GM19438 (cell line): ENCODE results near the gene SHROOM3.
"Not testable (repeated sequence)": the region's sequence is repeated elsewhere in the genome, so short reads cannot be mapped to it uniquely, and the experiment has no call there.

Experiments
- ATAC-seq: cut with Tn5 transposase; IDR thresholded peaks from one replicate; pipeline ENCODE4 v1.9.1; 2021; ENCODE audit warnings: low read depth; ENCODE audit not compliant: unreplicated experiment

Gene SHROOM3

DNA sequence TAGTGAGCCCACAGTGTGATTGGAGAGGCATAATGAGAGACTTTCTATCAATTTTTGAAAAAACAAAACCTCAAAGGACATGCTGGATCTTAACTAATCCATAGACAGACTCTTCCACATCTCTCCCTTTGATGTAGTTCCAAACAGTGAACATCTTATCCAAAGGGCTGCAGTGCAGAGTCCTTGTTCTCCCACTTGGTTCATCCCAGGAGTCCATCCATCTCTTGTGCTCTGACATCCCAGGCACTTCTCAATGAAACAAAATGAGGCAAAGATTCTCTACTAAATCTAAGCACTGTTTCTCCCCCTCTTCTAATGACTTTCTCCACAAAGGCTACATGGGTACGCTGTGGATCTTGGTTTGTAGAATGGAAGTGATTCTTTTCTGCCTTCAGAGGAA lies 8.3 kb downstream of the SHROOM3 start:
- ATAC-seq: no peak

DNA sequence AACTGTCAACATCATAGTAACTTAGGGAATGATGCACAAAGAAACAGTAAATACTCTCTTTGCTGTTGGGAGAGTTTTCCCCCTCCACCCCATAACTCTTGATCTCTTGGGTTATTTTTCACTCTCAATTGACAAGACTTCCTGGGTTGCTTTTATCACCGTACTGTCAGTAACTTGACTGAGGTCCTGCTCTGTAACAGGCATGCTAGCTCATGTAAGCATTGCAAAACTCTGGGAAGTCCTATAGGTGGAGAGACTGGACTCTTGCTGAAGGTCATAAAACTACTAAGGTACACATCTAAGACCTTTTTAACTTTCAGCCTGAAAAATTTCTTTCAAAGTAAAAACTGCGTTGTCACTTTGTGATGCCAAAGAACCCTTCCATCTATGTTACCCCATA lies 10.9 kb downstream of the SHROOM3 start:
- no peak for ATAC-seq

DNA sequence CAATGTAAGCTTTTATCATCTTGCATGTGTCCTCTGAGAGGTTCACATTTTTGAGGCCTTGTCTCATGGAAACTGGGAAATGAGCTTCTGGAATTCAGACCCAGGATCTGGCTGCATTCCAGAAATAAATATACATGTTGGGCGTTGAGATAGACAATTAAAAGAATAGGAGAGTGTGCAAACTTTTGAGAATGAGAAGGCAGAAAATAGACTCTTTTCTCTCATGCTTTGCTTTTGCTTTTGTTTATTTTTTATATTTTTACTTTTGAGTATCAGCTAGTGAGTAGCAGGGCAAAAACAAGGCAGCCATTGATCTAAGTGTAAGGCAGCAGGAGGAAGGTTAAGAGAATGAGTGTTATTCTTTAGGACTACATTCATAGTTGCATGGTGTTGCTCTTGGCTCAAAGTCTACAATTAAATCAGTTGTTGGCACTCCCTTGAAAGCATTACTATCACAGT lies 12.4 kb downstream of the SHROOM3 start:
- ATAC-seq: no peak

GRCh38 chr4:76448211-76448610 lies 13.2 kb downstream of the SHROOM3 start:
- ATAC-seq: no peak

DNA sequence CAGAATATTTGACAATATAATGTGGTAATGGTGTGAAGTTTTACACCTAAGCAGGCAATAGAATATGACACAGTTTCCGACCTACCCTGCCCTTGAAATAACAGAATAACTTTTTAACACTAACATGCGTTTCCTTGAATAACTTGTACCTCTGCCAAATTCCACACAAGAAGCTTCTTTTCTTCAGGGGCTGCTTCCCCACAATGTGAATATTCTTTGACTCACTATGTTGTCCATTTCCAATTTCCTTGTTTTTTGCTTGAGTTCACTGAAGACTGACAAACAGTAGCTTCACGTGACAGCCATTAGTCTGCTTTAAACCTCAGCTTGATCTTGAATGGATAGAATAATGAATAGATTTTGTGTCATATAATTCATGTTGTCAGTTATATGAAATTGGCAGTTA lies 14.3 kb downstream of the SHROOM3 start:
- ATAC-seq: no peak

GRCh38 chr4:76449833-76450232 lies 14.8 kb downstream of the SHROOM3 start:
- no peak for ATAC-seq

- ATAC-seq: no peak
Measured at GRCh38 chr4:76453232-76453631, 18.2 kb downstream of the SHROOM3 start.

- not testable (repeated sequence) for ATAC-seq
Measured at GRCh38 chr4:76454073-76454472, 19.0 kb downstream of the SHROOM3 start.

GRCh38 chr4:76457885-76458284 lies 22.9 kb downstream of the SHROOM3 start:
- ATAC-seq: no peak

DNA sequence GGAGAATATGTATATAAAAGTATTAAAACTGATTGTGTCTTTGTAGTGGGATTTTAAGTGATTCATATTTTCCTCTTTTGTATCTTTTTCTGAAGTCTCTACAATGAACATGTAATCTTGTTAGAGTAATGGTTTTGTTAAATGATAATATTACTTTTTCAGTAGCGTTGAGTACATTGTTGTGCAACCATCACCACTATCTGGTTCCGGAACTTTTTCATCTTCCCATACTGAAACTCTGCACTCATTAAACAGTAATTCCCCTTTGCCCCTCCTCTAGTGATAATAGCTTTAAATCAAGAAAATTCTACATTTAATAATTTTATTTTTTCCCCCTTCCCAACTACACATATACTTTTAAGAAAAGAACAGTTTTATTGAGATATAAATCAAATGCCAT lies 23.3 kb downstream of the SHROOM3 start:
- ATAC-seq: no peak

DNA sequence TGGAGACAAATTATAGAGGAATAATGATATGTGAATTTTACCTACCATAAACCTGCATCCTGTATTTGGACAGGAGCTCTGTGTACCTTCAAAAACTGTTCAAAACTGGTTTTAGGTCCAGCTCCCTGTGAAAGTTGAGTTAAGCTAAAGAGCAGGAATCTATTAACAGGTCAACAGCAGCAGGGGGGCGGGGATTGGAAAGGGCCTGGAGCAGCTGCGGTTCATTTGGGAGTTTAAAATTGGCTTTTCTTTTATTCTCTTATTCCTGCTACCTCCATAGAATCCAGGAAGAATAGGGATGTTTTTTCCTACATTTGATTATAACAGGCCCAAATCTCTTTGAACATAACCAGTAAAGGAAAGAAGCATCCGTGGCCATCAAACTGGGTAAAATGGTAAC lies 23.8 kb downstream of the SHROOM3 start:
- no peak for ATAC-seq

- ATAC-seq: no peak
Measured at GRCh38 chr4:76459291-76459723, 24.3 kb downstream of the SHROOM3 start.

DNA sequence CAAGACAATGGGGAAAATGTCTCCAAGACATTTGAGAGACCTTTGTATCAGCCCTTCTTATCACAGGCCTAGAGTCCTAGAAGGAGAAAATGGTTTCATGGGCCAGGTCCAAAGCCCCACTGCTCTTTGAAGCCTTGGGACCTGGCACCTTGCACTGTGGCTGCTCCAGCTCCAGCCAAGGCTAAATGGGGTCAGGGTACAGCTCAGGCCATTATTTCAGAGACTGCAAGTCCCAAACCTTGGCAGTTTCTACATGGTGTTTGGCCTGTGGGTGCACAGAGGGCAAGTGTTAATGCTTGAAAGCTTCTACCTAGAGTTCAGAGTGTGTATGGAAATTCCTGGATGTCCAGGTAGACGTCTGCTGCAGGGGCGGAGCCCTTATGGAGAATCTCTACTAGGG lies 28.5 kb downstream of the SHROOM3 start:
- no peak for ATAC-seq

DNA sequence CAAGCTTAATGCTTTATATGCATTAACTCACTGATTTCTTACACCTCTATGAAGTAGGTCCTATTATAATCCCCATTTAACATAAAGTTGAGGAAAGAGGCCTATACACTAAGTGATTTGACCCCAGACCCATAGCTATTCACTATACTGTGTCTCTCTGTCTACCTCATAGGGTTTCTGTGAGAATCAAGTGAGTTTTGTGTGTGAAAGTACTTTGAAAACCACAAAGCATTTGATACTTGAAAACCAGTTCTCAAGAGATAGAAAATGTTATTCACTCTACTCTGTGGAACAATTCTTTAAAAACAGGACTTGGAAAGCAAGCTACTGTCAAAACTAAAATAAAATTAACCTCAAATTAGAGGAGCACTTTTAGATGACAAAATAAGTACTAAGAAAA lies 35.0 kb downstream of the SHROOM3 start:
- no peak for ATAC-seq

- ATAC-seq: no peak
Measured at GRCh38 chr4:76470532-76470931, 35.5 kb downstream of the SHROOM3 start.

GRCh38 chr4:76476571-76476970 lies 41.5 kb downstream of the SHROOM3 start:
- no peak for ATAC-seq

- ATAC-seq: no peak
Measured at GRCh38 chr4:76484654-76485053, 49.6 kb downstream of the SHROOM3 start.

DNA sequence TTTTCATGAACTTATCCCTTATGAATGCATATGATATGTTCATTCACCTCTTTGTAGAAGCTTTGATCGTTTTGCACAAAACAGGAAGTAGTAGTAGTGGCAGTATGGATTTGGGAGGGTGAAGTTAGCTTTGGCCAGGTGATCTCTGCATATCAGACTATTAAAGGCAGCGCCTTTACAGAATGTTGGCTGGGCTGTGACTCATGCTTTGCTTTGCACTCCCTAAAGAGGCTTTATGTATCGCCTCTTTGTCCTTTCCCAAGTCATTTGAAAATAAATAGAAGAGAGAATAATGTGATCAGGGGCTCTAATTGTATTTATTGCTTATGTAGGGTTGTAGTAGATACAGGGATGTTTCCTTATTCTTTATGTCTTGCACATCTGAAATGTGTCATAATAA lies 50.4 kb downstream of the SHROOM3 start:
- ATAC-seq: no peak

DNA sequence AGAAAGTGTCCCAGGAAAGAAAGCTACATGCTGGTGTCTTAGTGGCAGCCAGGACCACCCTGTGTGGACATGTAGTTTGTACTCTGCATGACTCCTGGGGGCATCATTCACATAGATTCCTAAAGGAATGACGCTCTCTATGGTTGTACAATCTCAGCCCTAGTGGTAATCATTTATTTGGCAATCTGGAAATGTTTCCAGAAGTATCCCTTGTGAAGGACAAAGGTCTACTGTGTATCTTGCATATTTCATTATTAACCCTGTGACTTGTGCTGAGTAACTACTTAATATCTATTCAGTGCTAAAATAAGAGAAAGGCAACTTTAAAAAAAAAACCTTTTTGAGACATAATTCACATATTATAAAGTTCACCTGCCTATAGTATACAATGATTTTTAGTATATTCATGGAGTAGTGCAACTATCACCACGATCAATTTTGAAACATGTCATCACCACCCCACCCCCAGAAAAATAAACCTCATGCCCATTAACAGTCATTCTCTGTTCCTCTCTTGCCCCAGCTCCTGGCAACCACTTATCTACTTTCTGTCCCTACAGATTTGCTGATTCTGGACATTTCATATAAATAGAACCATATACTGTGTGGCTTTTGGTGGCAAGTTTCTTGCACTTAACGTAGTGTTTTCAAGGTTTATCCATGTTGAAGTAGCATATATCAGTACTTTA lies 51.7 kb downstream of the SHROOM3 start:
- no peak for ATAC-seq

DNA sequence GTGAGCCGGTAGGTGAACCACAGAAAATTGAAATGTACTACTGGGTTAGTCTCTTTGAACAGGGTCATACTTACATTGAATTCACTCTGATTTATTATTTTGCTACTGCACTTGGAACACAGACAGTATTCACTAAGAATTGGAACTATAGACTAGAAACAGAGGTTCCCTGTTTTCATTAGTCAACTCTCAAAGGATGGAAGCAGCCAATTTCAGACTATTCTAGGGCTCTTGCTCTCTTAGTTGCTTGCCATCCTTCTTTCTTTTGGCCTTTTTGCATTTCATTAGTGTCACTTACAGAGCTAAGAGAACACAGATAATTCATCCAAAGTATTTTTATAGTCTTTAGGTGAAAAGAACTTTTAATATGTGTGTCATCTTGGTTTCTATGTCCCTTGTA lies 52.6 kb downstream of the SHROOM3 start:
- ATAC-seq: no peak

DNA sequence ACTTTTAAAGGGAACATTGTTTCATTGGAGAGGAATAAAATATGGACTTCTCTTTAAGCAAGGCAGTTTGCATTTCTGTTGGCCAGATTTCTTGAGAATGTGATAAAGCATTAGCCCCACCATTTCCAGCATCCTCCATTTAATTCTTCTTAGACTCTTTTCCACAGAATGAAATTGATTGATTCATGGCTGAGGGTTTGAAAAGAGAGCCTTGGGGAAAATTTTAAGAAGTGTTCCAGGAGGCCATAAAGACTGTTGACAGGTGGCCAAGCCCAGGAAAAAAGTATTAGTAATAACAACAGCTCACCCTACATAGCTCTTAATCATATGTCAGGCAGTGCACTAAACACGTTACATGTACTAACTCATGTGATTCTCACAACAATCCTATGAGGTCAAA lies 53.4 kb downstream of the SHROOM3 start:
- ATAC-seq: no peak

DNA sequence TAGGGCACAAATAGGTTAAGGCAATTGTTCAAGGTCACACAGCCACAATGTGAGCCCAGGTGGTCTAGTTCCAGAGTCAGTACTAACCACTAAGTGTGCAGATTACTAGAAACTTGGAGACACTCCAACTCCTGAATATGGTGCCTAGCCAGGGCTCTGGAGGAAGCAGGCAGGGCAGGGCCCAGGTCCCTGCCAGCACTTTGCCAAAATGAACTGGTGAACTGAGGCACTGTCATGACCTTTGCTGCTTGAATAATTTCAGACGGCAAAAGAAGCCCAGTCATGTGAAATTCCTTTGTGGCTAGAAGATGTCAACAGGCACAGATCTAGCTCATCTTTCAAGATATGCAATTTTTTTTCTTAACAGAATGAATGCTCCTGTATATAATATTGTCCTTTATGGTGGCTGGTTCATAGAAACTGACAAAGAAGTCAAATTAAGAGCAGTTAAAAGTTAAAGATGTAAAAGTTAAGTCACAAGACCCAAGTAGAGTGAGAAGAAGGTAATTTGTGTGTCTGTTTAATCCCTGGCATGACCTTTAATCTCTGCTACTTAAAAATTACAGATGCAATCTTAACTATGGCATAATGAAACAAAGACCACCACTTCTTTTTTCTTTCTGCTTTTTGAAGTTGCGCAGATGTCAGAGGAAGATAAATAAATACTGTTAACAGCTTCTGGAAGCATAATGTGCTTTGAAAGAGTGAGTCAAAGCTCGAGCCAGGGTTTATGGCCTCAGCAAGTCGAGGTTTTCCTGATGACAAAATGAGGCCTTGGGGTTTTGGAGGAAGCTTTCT lies 54.1 kb downstream of the SHROOM3 start:
- ATAC-seq: no peak
